BLaER1 (cell line): ENCODE data around the gene HELZ.

Source experiments
- H3K27ac ChIP-seq: shearing (Covaris generic); formaldehyde crosslinking; 2 replicates; pipeline ENCODE4 v1.8.1; 2022
- H3K27me3 ChIP-seq: shearing (Covaris generic); formaldehyde crosslinking; 2 replicates; pipeline ENCODE4 v1.8.1; 2022
- H3K36me3 ChIP-seq: shearing (Covaris generic); formaldehyde crosslinking; 2 replicates; pipeline ENCODE4 v1.8.1; 2022
- H3K4me1 ChIP-seq: shearing (Covaris generic); formaldehyde crosslinking; 2 replicates; pipeline ENCODE4 v1.8.1; 2022
- H3K4me2 ChIP-seq: shearing (Covaris generic); formaldehyde crosslinking; 2 replicates; pipeline ENCODE4 v1.8.1; 2022
- H3K4me3 ChIP-seq: shearing (Covaris generic); formaldehyde crosslinking; 2 replicates; pipeline ENCODE4 v1.8.1; 2022
- H3K9ac ChIP-seq: shearing (Covaris generic); formaldehyde crosslinking; 2 replicates; pipeline ENCODE4 v1.8.1; 2022
- H3K9me3 ChIP-seq: shearing (Covaris generic); formaldehyde crosslinking; 2 replicates; pipeline ENCODE4 v1.8.1; 2022
- H4K20me1 ChIP-seq: shearing (Covaris generic); formaldehyde crosslinking; 2 replicates; pipeline ENCODE4 v1.8.1; 2022
- Cebpa-rat ChIP-seq: shearing (Covaris generic); IDR thresholded peaks from 2 replicates; pipeline ENCODE4 v1.8.1; 2022

The HELZ gene

GRCh38 chr17:67246653-67247415 is 1.8 kb upstream of the HELZ start:
- TF ChIP-seq Cebpa-rat, result no peak
- peaks cover 3% of the 10 kb centered on the region; the same call in 1 of the 2 replicates for H3K36me3 ChIP-seq
- no peaks in the 10 kb centered on the region for H3K9me3 ChIP-seq
- H3K27ac ChIP-seq, result no peak overlapping the region
- peaks cover 8% of the 10 kb centered on the region; the same call in 1 of the 2 replicates for H3K27me3 ChIP-seq
- 0 out of 2 replicates have a peak overlapping the region, but pooled peaks have one; percentile 100 for H3K4me3 ChIP-seq
- peak overlapping the region; percentile 96 for H3K4me2 ChIP-seq
- H3K9ac ChIP-seq, result no peak overlapping the region
- peaks cover 37% of the 10 kb centered on the region for H3K4me1 ChIP-seq
- H4K20me1 ChIP-seq, result peaks cover 31% of the 10 kb centered on the region

GRCh38 chr17:67246403-67246652 is 1.3 kb upstream of the HELZ start:
- peak overlapping the region; percentile 97 for H3K9ac ChIP-seq
- H3K27me3 ChIP-seq, result peaks cover 8% of the 10 kb centered on the region; the same call in 1 of the 2 replicates
- H3K4me1 ChIP-seq, result peaks cover 39% of the 10 kb centered on the region
- H3K27ac ChIP-seq, result no peak overlapping the region
- H3K36me3 ChIP-seq, result peaks cover 8% of the 10 kb centered on the region; the same call in 1 of the 2 replicates
- no peaks in the 10 kb centered on the region for H3K9me3 ChIP-seq
- no peak for TF ChIP-seq Cebpa-rat
- H4K20me1 ChIP-seq, result peaks cover 36% of the 10 kb centered on the region
- H3K4me3 ChIP-seq, result peak overlapping the region; percentile 100
- peak overlapping the region; percentile 96 for H3K4me2 ChIP-seq

- Histone ChIP-seq H3K27me3 (peaks cover 8% of the 10 kb centered on the region; the same call in 1 of the 2 replicates), H3K4me2 (peak overlapping the region; percentile 96), H3K27ac (peak overlapping the region; percentile 95), H3K9ac (peak overlapping the region; percentile 97), H4K20me1 (peaks cover 41% of the 10 kb centered on the region), H3K4me3 (peak overlapping the region; percentile 100), H3K36me3 (peaks cover 13% of the 10 kb centered on the region; the same call in 1 of the 2 replicates), H3K9me3 (no peaks in the 10 kb centered on the region), H3K4me1 (peaks cover 44% of the 10 kb centered on the region)
- TF ChIP-seq Cebpa-rat, result no peak
Observed at GRCh38 chr17:67245694-67246402, 852 bp upstream of the HELZ start.

GRCh38 chr17:67244431-67245072 is 444 bp downstream of the HELZ start:
- Histone ChIP-seq H3K9ac (peak overlapping the region; percentile 97), H3K36me3 (peaks cover 24% of the 10 kb centered on the region), H3K4me1 (peaks cover 44% of the 10 kb centered on the region), H3K9me3 (no peaks in the 10 kb centered on the region), H3K27ac (peak overlapping the region; percentile 95), H3K4me2 (peak overlapping the region; percentile 92), H3K4me3 (peak overlapping the region; percentile 100), H3K27me3 (peaks cover 8% of the 10 kb centered on the region; the same call in 1 of the 2 replicates), H4K20me1 (peaks cover 54% of the 10 kb centered on the region)
- TF ChIP-seq Cebpa-rat, result no peak

GRCh38 chr17:67243284-67243683 is 1.7 kb downstream of the HELZ start:
- Histone ChIP-seq H3K4me1 (peaks cover 44% of the 10 kb centered on the region), H3K9me3 (no peaks in the 10 kb centered on the region), H3K36me3 (peaks cover 37% of the 10 kb centered on the region), H3K27me3 (peaks cover 8% of the 10 kb centered on the region; the same call in 1 of the 2 replicates), H3K4me2 (peak overlapping the region; percentile 92), H3K4me3 (peak overlapping the region; percentile 100), H3K27ac (no peak overlapping the region), H4K20me1 (peaks cover 63% of the 10 kb centered on the region), H3K9ac (peak overlapping the region; percentile 97; the same call in 1 of the 2 replicates)
- no peak for TF ChIP-seq Cebpa-rat

- 0 out of 2 replicates have a peak overlapping the region, but pooled peaks have one; percentile 3 for H3K4me2 ChIP-seq
- H3K27ac ChIP-seq, result no peak overlapping the region
- no peak for TF ChIP-seq Cebpa-rat
- no peaks in the 10 kb centered on the region for H3K9me3 ChIP-seq
- H3K36me3 ChIP-seq, result peaks cover 51% of the 10 kb centered on the region
- H3K9ac ChIP-seq, result no peak overlapping the region
- H3K4me1 ChIP-seq, result peaks cover 41% of the 10 kb centered on the region
- H3K27me3 ChIP-seq, result peaks cover 8% of the 10 kb centered on the region; the same call in 1 of the 2 replicates
- H4K20me1 ChIP-seq, result peaks cover 67% of the 10 kb centered on the region
- no peak overlapping the region for H3K4me3 ChIP-seq
Observed at GRCh38 chr17:67241719-67242341, 3.2 kb downstream of the HELZ start.

- no peak for TF ChIP-seq Cebpa-rat
- Histone ChIP-seq H3K9me3 (no peaks in the 10 kb centered on the region), H3K27me3 (no peaks in the 10 kb centered on the region), H3K4me1 (peaks cover 37% of the 10 kb centered on the region), H3K36me3 (peaks cover 70% of the 10 kb centered on the region), H3K4me3 (no peak overlapping the region), H3K4me2 (no peak overlapping the region), H4K20me1 (peaks cover 84% of the 10 kb centered on the region), H3K9ac (no peak overlapping the region), H3K27ac (no peak overlapping the region)
Observed at GRCh38 chr17:67239597-67239996, 5.4 kb downstream of the HELZ start.

- Histone ChIP-seq H3K4me2 (no peak overlapping the region), H3K27me3 (no peaks in the 10 kb centered on the region), H3K9me3 (no peaks in the 10 kb centered on the region), H4K20me1 (peaks cover 84% of the 10 kb centered on the region), H3K9ac (no peak overlapping the region), H3K36me3 (peaks cover 77% of the 10 kb centered on the region), H3K4me3 (no peak overlapping the region), H3K27ac (no peak overlapping the region), H3K4me1 (peaks cover 40% of the 10 kb centered on the region)
- no peak for TF ChIP-seq Cebpa-rat
Observed at GRCh38 chr17:67238991-67239390, 6.0 kb downstream of the HELZ start.

GRCh38 chr17:67232441-67232840 is 12.6 kb downstream of the HELZ start:
- Histone ChIP-seq H3K4me2 (no peak overlapping the region), H3K4me3 (no peak overlapping the region), H3K27me3 (no peaks in the 10 kb centered on the region), H3K36me3 (peaks cover 88% of the 10 kb centered on the region), H3K4me1 (peaks cover 17% of the 10 kb centered on the region), H3K27ac (no peak overlapping the region), H4K20me1 (peaks cover 90% of the 10 kb centered on the region), H3K9me3 (no peaks in the 10 kb centered on the region), H3K9ac (no peak overlapping the region)
- TF ChIP-seq Cebpa-rat, result no peak
